Right lobe of liver (tissue), 6 donors: ENCODE data around the gene FOXK2. TPM values are rescaled to one million over a fixed set of nuclear protein-coding genes. Genes with fewer than 3 reads are reported as not detected.
A peak's percentile ranks its signal among the peaks of the same experiment; 100 is the strongest.
"Not testable (repeated sequence)": the region's sequence is repeated elsewhere in the genome, so short reads cannot be mapped to it uniquely, and the experiment has no call there.

Source experiments
- ATAC-seq, 4 donors: fragments of 200-7000 bp; cut with Tn5 transposase; one replicate each; pipeline ENCODE4 v1.9.1; 2020; ENCODE audit warnings: mild to moderate bottlenecking in 4 of 4, moderate library complexity in 4 of 4
- DNase-seq, 3 donors: peaks; one replicate each; pipeline ENCODE4 v3.0.0-alpha.2; 2020
- H3K27ac ChIP-seq, 3 donors: fragments of 200-600 bp; one replicate each; pipeline ENCODE4 v1.8.0; 2022
- H3K27me3 ChIP-seq, 2 donors: fragments of 200-600 bp; one replicate each; pipeline ENCODE4 v1.8.0; 2022
- H3K36me3 ChIP-seq, 4 donors: fragments of 200-600 bp; sonication (generic) in 1 of 4; one replicate each; pipeline versions ENCODE4 v1.5.1 to v1.8.0; 2017 to 2022; ENCODE audit warnings: control low read depth in 1 of 4
- H3K4me1 ChIP-seq, 4 donors: fragments of 200-600 bp; sonication (generic) in 1 of 4; one replicate each; pipeline versions ENCODE4 v1.5.1 to v1.8.0; 2017 to 2022; ENCODE audit warnings: control low read depth in 1 of 4
- H3K4me3 ChIP-seq, 3 donors: fragments of 200-600 bp; one replicate each; pipeline ENCODE4 v1.8.0; 2022
- H3K9me3 ChIP-seq, 4 donors: fragments of 200-600 bp; sonication (generic) in 1 of 4; one replicate each; pipeline versions ENCODE4 v1.5.1 to v1.8.0; 2017 to 2022; ENCODE audit warnings: control low read depth in 1 of 4
- CTCF ChIP-seq, 4 donors: fragments of 200-600 bp in 3 of 4; fragments of 450-650 bp in 1 of 4; IDR thresholded peaks; one replicate each; pipeline versions ENCODE4 v1.5.1 to v1.8.0; 2016 to 2022; ENCODE audit warnings: antibody characterized with exemption in 4 of 4, mild to moderate bottlenecking in 2 of 4
- POLR2A ChIP-seq: fragments of 450-650 bp; IDR thresholded peaks from one replicate; pipeline ENCODE4 v1.6.1; 2017; ENCODE audit warnings: antibody characterized with exemption, mild to moderate bottlenecking
- WGBS: methylation state at CpG from one replicate; pipeline ENCODE4 v1.1.6; 2018; ENCODE audit warnings: low coverage, low lambda C conversion rate; ENCODE audit not compliant: insufficient coverage; ENCODE audit errors: missing lambda C conversion rate; 5-methylcytosine and 5-hydroxymethylcytosine counted together
- intact Hi-C, 2 donors: fragments of 100-400 bp; cut with DNase I; formaldehyde crosslinking; loops; one replicate each; pipeline versions ENCODE4 v1.11.2 to v1.14.1; 2022
- total RNA-seq, 6 experiments: library from RNA; depleted of rRNA in 2 of 6; stranded (reverse); fragments of >200 nt in 2 of 6; fragmentation: NEBNext Ultra II Directional in 3 of 6; extraction: Animal tissue kit (Norgen Biotek cat#: 25700) in 3 of 6; gene quantifications; one replicate each; pipeline versions ENCODE4 v1.1.0 to v1.2.4, GENCODE V29; 2016 to 2023
- donor health status: DM: no; HTN: yes; CAD: no.
- donor health status: DM: no; HTN: no; CAD: no.
- donor health status: DM: no; HTN: no; CAD: no.
- donor health status: DM: no; HTN: yes; CAD: no.
- donor health status: DM: no; HTN: yes; CAD: no.

FOXK2 gene
- total RNA-seq, 6 experiments from 2014 or later: 14.1 to 20.5 (median 16.1) TPM

- H3K4me1 ChIP-seq: peaks cover 0 to 42% (median 12%) of the 10 kb centered on the region in 4 donors
- no peaks in the 10 kb centered on the region for H3K9me3 ChIP-seq
- peak in 1 of 4 donors; percentile 10 for ATAC-seq
- H3K27me3 ChIP-seq: no peaks in the 10 kb centered on the region
- no peak overlapping the region for H3K4me3 ChIP-seq
- intact Hi-C loops: no loop called here
- TF ChIP-seq CTCF (IDR thresholded peaks at IDR 0.05) (no peak), POLR2A (no peak)
- 77% methylated on average over 3 of the region's 7 CpGs for WGBS
- H3K27ac ChIP-seq: no peak overlapping the region
- no peak for DNase-seq
- H3K36me3 ChIP-seq: no peaks in the 10 kb centered on the region
These were observed 14.9 kb downstream of the FOXK2 start for GRCh38 chr17:82534401-82534812.

- H3K4me3 ChIP-seq: no peak overlapping the region
- no peaks in the 10 kb centered on the region for H3K36me3 ChIP-seq
- 36% methylated on average over 6 of the region's 6 CpGs for WGBS
- ATAC-seq (peak; percentile 51 to 70 (median 60)), DNase-seq (no peak)
- H3K9me3 ChIP-seq: no peaks in the 10 kb centered on the region
- peak overlapping the region; percentile 46 to 65 (median 59) for H3K27ac ChIP-seq
- no peaks in the 10 kb centered on the region for H3K27me3 ChIP-seq
- TF ChIP-seq POLR2A: no peak
- H3K4me1 ChIP-seq: peaks cover 0 to 34% (median 4%) of the 10 kb centered on the region in 4 donors
- intact Hi-C loops: no loop called here
These were observed 17.1 kb downstream of the FOXK2 start for GRCh38 chr17:82536512-82537201.

GRCh38 chr17:82537228-82537627 lies 17.7 kb downstream of the FOXK2 start:
- DNase-seq, H3K27me3 ChIP-seq, H3K4me3 ChIP-seq, H3K9me3 ChIP-seq, intact Hi-C loops, H3K36me3 ChIP-seq: not testable (repeated sequence)
- peak in 1 of 4 donors; percentile 15 for ATAC-seq
- H3K27ac ChIP-seq: peak overlapping the region; percentile 46 to 65 (median 59)
- peaks cover 0 to 34% (median 4%) of the 10 kb centered on the region in 4 donors for H3K4me1 ChIP-seq
- WGBS: 39% methylated on average over 7 of the region's 9 CpGs

GRCh38 chr17:82539076-82539475 lies 19.5 kb downstream of the FOXK2 start:
- H3K4me3 ChIP-seq, H3K36me3 ChIP-seq, DNase-seq, H3K27ac ChIP-seq, ATAC-seq, H3K27me3 ChIP-seq, intact Hi-C loops, H3K9me3 ChIP-seq: not testable (repeated sequence)
- WGBS: 94% methylated on average over 2 of the region's 18 CpGs
- H3K4me1 ChIP-seq: peaks cover 0 to 32% (median 4%) of the 10 kb centered on the region in 4 donors

GRCh38 chr17:82542439-82542838 lies 22.9 kb downstream of the FOXK2 start:
- 93% methylated on average over 2 of the region's 5 CpGs for WGBS
- Histone ChIP-seq H3K27ac (no peak overlapping the region), H3K4me3 (no peak overlapping the region), H3K9me3 (no peaks in the 10 kb centered on the region), H3K36me3 (no peaks in the 10 kb centered on the region), H3K27me3 (no peaks in the 10 kb centered on the region), H3K4me1 (peaks cover 0 to under 1% (median 0%) of the 10 kb centered on the region in 4 donors)
- intact Hi-C loops: loop anchor here in 1 of 2 donors (10.0 kb wide), 1 partner anchor 188 kb away; the partner anchor contains the start of gene TEX19
- ATAC-seq: no peak
- DNase-seq: no peak
- TF ChIP-seq POLR2A: no peak
- TF ChIP-seq CTCF (IDR thresholded peaks at IDR 0.05): no peak

- peak in 1 of 3 donors; percentile 51 for DNase-seq
- peaks cover 0 to 4% (median 0%) of the 10 kb centered on the region in 4 donors for H3K4me1 ChIP-seq
- no peak overlapping the region for H3K4me3 ChIP-seq
- no peaks in the 10 kb centered on the region for H3K27me3 ChIP-seq
- H3K36me3 ChIP-seq: no peaks in the 10 kb centered on the region
- no peak overlapping the region for H3K27ac ChIP-seq
- H3K9me3 ChIP-seq: no peaks in the 10 kb centered on the region
- ATAC-seq: peak in 2 of 4 donors; percentile 32 to 41
- TF ChIP-seq POLR2A: no peak
- TF ChIP-seq CTCF (IDR thresholded peaks at IDR 0.05): no peak
- WGBS: 78% methylated on average over 13 of the region's 16 CpGs
- intact Hi-C loops: loop anchor here in 1 of 2 donors (10.0 kb wide), 1 partner anchor 190 kb away; the partner anchor contains the start of gene TEX19
These were observed 25.0 kb downstream of the FOXK2 start for GRCh38 chr17:82544431-82545070.
